Fibroblast of villous mesenchyme (primary cell): ENCODE results near the gene EHD2. TPM values are rescaled to one million over a fixed set of nuclear protein-coding genes. Genes with fewer than 3 reads are reported as not detected.
"Not testable (repeated sequence)": the region's sequence is repeated elsewhere in the genome, so short reads cannot be mapped to it uniquely, and the experiment has no call there.

Experiments used
- DNase-seq: peaks from one replicate; pipeline ENCODE4 v3.0.0-alpha.2; 2010; ENCODE audit warnings: low read depth
- H3K4me3 ChIP-seq: 2 replicates; pipeline ENCODE4 v1.5.1; 2011; ENCODE audit warnings: low read depth, mild to moderate bottlenecking, low read length
- CTCF ChIP-seq: IDR thresholded peaks from 2 replicates; pipeline ENCODE4 v1.5.1; 2012; ENCODE audit warnings: low read depth, mild to moderate bottlenecking, low read length; ENCODE audit not compliant: insufficient read depth
- total RNA-seq: library from RNA; depleted of rRNA; stranded (reverse); fragments of >200 nt; gene quantifications from 2 replicates; pipeline ENCODE4 v1.2.3, GENCODE V29; 2012

The EHD2 gene
- total RNA-seq, 1 donor, result 144 TPM

GRCh38 chr19:47723581-47723940 lies 10.3 kb downstream of the EHD2 start:
- peak overlapping the region; percentile 18 for H3K4me3 ChIP-seq
- peak; percentile 92 for DNase-seq
- no peak for TF ChIP-seq CTCF

- no peak for TF ChIP-seq CTCF
- no peak overlapping the region for H3K4me3 ChIP-seq
- no peak for DNase-seq
Measured at GRCh38 chr19:47725759-47726401, 12.7 kb downstream of the EHD2 start.

- peak; percentile 90 for DNase-seq
- TF ChIP-seq CTCF, result no peak
- H3K4me3 ChIP-seq, result no peak overlapping the region
Measured at GRCh38 chr19:47726467-47726866, 13.2 kb downstream of the EHD2 start.

- not testable (repeated sequence) for DNase-seq, H3K4me3 ChIP-seq
Measured at GRCh38 chr19:47728295-47728694, 15.1 kb downstream of the EHD2 start.

- no peak for TF ChIP-seq CTCF
- DNase-seq, result peak; percentile 74
- no peak overlapping the region for H3K4me3 ChIP-seq
Measured at GRCh38 chr19:47729468-47729798, 16.2 kb downstream of the EHD2 start.

GRCh38 chr19:47729799-47730520 lies 16.7 kb downstream of the EHD2 start:
- no peak overlapping the region for H3K4me3 ChIP-seq
- TF ChIP-seq CTCF, result no peak
- DNase-seq, result no peak

- H3K4me3 ChIP-seq, result no peak overlapping the region
- TF ChIP-seq CTCF, result no peak
- no peak for DNase-seq
Measured at GRCh38 chr19:47730521-47730889, 17.3 kb downstream of the EHD2 start.
